Neural progenitor cell (in vitro differentiated cells): Measurements from ENCODE around the gene ITGA6. TPM values are rescaled to one million over a fixed set of nuclear protein-coding genes. Genes with fewer than 3 reads are reported as not detected.

ENCODE experiments used
- DNase-seq: peaks from one replicate; pipeline ENCODE4 v3.0.0-alpha.2; 2016; ENCODE audit warnings: low spot score
- H2AFZ ChIP-seq: fragments of 200-600 bp; sonication (generic); replicated peaks from 2 replicates; pipeline ENCODE4 v1.6.1; 2016; ENCODE audit warnings: antibody characterized with exemption
- H3F3A ChIP-seq: fragments of 200-600 bp; sonication (generic); 2 replicates; pipeline ENCODE4 v1.6.1; 2016; ENCODE audit warnings: antibody characterized with exemption, low read depth
- H3K27ac ChIP-seq: fragments of 200-600 bp; sonication (generic); 2 replicates; pipeline ENCODE4 v1.5.1; 2016; ENCODE audit warnings: mild to moderate bottlenecking
- H3K27me3 ChIP-seq: fragments of 200-600 bp; sonication (generic); 2 replicates; pipeline ENCODE4 v1.6.1; 2016; ENCODE audit warnings: mild to moderate bottlenecking, moderate library complexity
- H3K36me3 ChIP-seq: fragments of 200-600 bp; sonication (generic); 2 replicates; pipeline ENCODE4 v1.5.1; 2016
- H3K4me1 ChIP-seq: fragments of 200-600 bp; sonication (generic); 2 replicates; pipeline ENCODE4 v1.6.1; 2016; ENCODE audit warnings: mixed run types
- H3K4me2 ChIP-seq: fragments of 200-600 bp; sonication (generic); 2 replicates; pipeline ENCODE4 v1.6.1; 2016
- H3K4me3 ChIP-seq: fragments of 200-600 bp; sonication (generic); 2 replicates; pipeline ENCODE4 v1.5.1; 2016
- H3K79me2 ChIP-seq: fragments of 200-600 bp; sonication (generic); 2 replicates; pipeline ENCODE4 v1.6.1; 2016; ENCODE audit warnings: low read depth
- H3K9ac ChIP-seq: fragments of 200-600 bp; sonication (generic); 2 replicates; pipeline ENCODE4 v1.6.1; 2016
- H3K9me3 ChIP-seq: fragments of 200-600 bp; sonication (generic); 2 replicates; pipeline ENCODE4 v1.5.1; 2016; ENCODE audit warnings: low read depth
- H4K20me1 ChIP-seq: fragments of 200-600 bp; sonication (generic); 2 replicates; pipeline ENCODE4 v1.6.1; 2016; ENCODE audit warnings: low read depth
- H3K27ac Mint-ChIP-seq: 3 replicates; pipeline ENCODE4 v1.8.0; 2021; ENCODE audit warnings: mixed read lengths
- H3K27me3 Mint-ChIP-seq: 2 replicates; pipeline ENCODE4 v1.8.0; 2022; ENCODE audit warnings: low read depth, mild to moderate bottlenecking, inconsistent platforms, moderate library complexity, mixed read lengths; ENCODE audit not compliant: insufficient read depth
- H3K36me3 Mint-ChIP-seq: 3 replicates; pipeline ENCODE4 v1.8.0; 2021; ENCODE audit warnings: mixed read lengths
- H3K4me1 Mint-ChIP-seq: 3 replicates; pipeline ENCODE4 v1.8.0; 2021; ENCODE audit warnings: mixed read lengths
- H3K4me3 Mint-ChIP-seq: 3 replicates; pipeline ENCODE4 v1.8.0; 2021; ENCODE audit warnings: mild to moderate bottlenecking, moderate library complexity, mixed read lengths
- H3K9me3 Mint-ChIP-seq: 3 replicates; pipeline ENCODE4 v1.8.0; 2020; ENCODE audit warnings: mixed read lengths
- EZH2 ChIP-seq: fragments of 200-600 bp; sonication (generic); IDR thresholded peaks from 2 replicates; pipeline ENCODE4 v1.6.1; 2017; ENCODE audit warnings: antibody characterized with exemption, mild to moderate bottlenecking, moderate library complexity
- EZH2phosphoT487 ChIP-seq: fragments of 200-600 bp; sonication (generic); IDR thresholded peaks from 2 replicates; pipeline ENCODE4 v1.6.1; 2017; ENCODE audit warnings: antibody characterized with exemption
- total RNA-seq: library from RNA; depleted of rRNA; stranded (reverse); fragments of >200 nt; gene quantifications from 2 replicates; pipeline ENCODE4 v1.2.3, GENCODE V29; 2015; ENCODE audit warnings: low replicate concordance
- TF ChIP-seq, protein P1 (sequence below): fragments of 200-600 bp; sonication (generic); IDR thresholded peaks from 2 replicates; pipeline ENCODE4 v1.5.1; 2017; ENCODE audit warnings: antibody characterized with exemption, mild to moderate bottlenecking

ITGA6 gene
- total RNA-seq, 1 donor from 2014 or later, result 161 TPM

DNA sequence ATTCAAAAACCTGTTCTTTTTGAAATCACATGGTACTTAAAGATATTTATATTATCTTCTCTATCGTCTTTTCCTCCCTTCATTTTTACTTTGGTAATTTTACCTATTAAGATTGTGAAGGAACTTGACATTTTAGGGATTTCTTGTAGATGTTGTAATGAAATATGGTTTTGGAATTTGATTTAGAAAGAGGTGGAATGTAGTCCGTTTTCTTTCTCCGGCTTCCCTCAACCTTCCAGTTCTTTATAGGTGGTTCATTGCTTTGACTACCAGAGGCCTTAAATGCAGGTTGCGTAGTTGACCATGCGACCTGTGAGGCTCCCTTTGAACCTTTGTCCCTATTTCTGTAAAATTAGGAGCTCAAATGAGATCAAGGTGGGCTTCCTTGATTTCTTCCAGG, 24.5 kb downstream of the ITGA6 start:
- peaks cover 36% of the 10 kb centered on the region for H4K20me1 ChIP-seq
- H3K4me1 ChIP-seq, result peaks cover 41% of the 10 kb centered on the region
- no peak overlapping the region for H3K9ac ChIP-seq
- peaks cover 22% of the 10 kb centered on the region for H3K4me1 Mint-ChIP-seq
- H3K27me3 Mint-ChIP-seq, result peaks cover 7% of the 10 kb centered on the region
- no peaks in the 10 kb centered on the region for H3K36me3 ChIP-seq
- H3K79me2 ChIP-seq, result peaks cover 98% of the 10 kb centered on the region
- H3K27me3 ChIP-seq, result no peaks in the 10 kb centered on the region
- no peak for TF ChIP-seq EZH2
- TF ChIP-seq, protein P1, sequence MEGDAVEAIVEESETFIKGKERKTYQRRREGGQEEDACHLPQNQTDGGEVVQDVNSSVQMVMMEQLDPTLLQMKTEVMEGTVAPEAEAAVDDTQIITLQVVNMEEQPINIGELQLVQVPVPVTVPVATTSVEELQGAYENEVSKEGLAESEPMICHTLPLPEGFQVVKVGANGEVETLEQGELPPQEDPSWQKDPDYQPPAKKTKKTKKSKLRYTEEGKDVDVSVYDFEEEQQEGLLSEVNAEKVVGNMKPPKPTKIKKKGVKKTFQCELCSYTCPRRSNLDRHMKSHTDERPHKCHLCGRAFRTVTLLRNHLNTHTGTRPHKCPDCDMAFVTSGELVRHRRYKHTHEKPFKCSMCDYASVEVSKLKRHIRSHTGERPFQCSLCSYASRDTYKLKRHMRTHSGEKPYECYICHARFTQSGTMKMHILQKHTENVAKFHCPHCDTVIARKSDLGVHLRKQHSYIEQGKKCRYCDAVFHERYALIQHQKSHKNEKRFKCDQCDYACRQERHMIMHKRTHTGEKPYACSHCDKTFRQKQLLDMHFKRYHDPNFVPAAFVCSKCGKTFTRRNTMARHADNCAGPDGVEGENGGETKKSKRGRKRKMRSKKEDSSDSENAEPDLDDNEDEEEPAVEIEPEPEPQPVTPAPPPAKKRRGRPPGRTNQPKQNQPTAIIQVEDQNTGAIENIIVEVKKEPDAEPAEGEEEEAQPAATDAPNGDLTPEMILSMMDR, result no peak
- TF ChIP-seq EZH2phosphoT487, result no peak
- no peak overlapping the region for H3K4me3 Mint-ChIP-seq
- no peak for DNase-seq
- no peaks in the 10 kb centered on the region for H3K9me3 ChIP-seq
- H2AFZ ChIP-seq, result no peak overlapping the region
- no peak overlapping the region for H3K27ac Mint-ChIP-seq
- H3K36me3 Mint-ChIP-seq, result peaks cover 9% of the 10 kb centered on the region
- no peak overlapping the region for H3K4me2 ChIP-seq
- H3K27ac ChIP-seq, result no peak overlapping the region
- H3F3A ChIP-seq, result peaks cover 6% of the 10 kb centered on the region
- peaks cover 5% of the 10 kb centered on the region for H3K9me3 Mint-ChIP-seq
- H3K4me3 ChIP-seq, result no peak overlapping the region

DNA sequence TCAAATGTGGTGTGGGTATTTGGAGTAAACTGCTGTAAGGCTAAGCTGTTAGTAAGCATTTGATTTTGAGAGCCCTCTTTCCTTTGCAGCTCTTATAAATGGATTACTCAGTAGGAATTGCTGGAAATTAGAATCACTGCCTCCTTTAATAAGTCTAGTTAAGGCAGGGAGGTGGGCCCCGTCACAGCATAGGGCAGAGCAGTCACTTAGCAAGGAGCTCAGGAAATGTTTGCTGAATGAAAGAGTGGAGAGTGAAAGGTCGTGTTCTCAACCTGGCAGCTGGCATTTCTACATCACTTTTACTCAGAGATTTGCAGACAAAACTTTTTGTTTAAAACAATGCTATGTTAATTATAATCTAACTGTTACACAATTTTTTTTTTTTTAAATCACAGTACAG, 25.5 kb downstream of the ITGA6 start:
- H3K9ac ChIP-seq, result no peak overlapping the region
- H3K27ac ChIP-seq, result no peak overlapping the region
- peaks cover 36% of the 10 kb centered on the region for H4K20me1 ChIP-seq
- no peaks in the 10 kb centered on the region for H3K27me3 ChIP-seq
- Mint-ChIP-seq H3K27ac (no peak overlapping the region), H3K9me3 (peaks cover 5% of the 10 kb centered on the region), H3K36me3 (peaks cover 9% of the 10 kb centered on the region), H3K4me3 (no peak overlapping the region), H3K27me3 (peaks cover 7% of the 10 kb centered on the region), H3K4me1 (peaks cover 27% of the 10 kb centered on the region)
- no peak overlapping the region for H3K4me3 ChIP-seq
- no peaks in the 10 kb centered on the region for H3K9me3 ChIP-seq
- H3K4me2 ChIP-seq, result peak overlapping the region; percentile 12
- peaks cover 10% of the 10 kb centered on the region for H3F3A ChIP-seq
- DNase-seq, result no peak
- no peak overlapping the region for H2AFZ ChIP-seq
- H3K4me1 ChIP-seq, result peaks cover 46% of the 10 kb centered on the region
- peaks cover 98% of the 10 kb centered on the region for H3K79me2 ChIP-seq
- no peak for TF ChIP-seq EZH2
- TF ChIP-seq, protein P1, result no peak
- TF ChIP-seq EZH2phosphoT487, result no peak
- H3K36me3 ChIP-seq, result no peaks in the 10 kb centered on the region

DNA sequence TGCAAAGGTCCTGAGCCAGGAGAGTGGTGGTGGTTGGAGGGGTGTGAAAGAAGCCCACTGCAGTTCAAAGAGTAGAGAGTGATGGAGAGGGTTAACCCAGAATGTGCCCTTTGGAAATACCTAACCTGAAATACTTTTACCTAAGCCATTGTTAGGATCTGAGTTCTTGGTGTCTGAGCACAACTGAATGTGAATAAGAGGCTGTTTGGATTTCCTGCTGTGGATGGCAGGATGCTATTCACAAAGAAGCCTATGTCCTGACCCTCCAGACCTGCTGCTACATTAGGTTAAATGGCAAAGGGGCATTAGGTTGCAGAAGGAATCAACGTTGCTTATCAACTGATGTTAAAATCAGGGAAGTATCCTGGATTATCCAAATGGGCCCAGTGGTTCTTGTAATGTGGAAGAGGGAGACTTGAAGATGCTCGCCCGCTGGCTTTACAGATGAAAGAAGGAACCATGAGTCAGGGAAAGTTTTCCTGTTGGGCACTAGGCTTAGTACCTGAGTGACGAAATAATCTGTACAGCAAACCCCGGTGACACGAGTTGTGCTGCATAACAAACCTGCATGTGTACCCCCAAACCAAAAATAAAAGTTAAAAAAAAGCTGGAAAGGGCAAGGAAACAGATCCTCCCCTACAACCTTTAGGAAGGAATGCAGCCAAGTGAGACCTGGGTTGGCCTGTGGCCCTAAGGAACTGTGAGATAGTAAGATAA, 27.2 kb downstream of the ITGA6 start:
- Histone ChIP-seq H3K4me3 (no peak overlapping the region), H3K27ac (no peak overlapping the region), H3K4me1 (peaks cover 62% of the 10 kb centered on the region), H3K9ac (no peak overlapping the region), H3K36me3 (no peaks in the 10 kb centered on the region), H3K79me2 (peaks cover 97% of the 10 kb centered on the region), H3K9me3 (no peaks in the 10 kb centered on the region), H3K27me3 (no peaks in the 10 kb centered on the region), H3K4me2 (peak overlapping the region; percentile 2), H3F3A (peaks cover 26% of the 10 kb centered on the region), H2AFZ (no peak overlapping the region), H4K20me1 (peaks cover 29% of the 10 kb centered on the region)
- TF ChIP-seq EZH2 (no peak), EZH2phosphoT487 (no peak)
- TF ChIP-seq, protein P1, result no peak
- H3K9me3 Mint-ChIP-seq, result peaks cover 5% of the 10 kb centered on the region
- no peak for DNase-seq
- H3K4me3 Mint-ChIP-seq, result no peak overlapping the region
- H3K4me1 Mint-ChIP-seq, result peaks cover 38% of the 10 kb centered on the region
- H3K27ac Mint-ChIP-seq, result no peak overlapping the region
- H3K36me3 Mint-ChIP-seq, result peaks cover 9% of the 10 kb centered on the region
- peaks cover 4% of the 10 kb centered on the region for H3K27me3 Mint-ChIP-seq
